T-cell (primary cell): Measurements from ENCODE around the gene MTARC1. TPM values are rescaled to one million over a fixed set of nuclear protein-coding genes. Genes with fewer than 3 reads are reported as not detected.

ENCODE experiments used
- ATAC-seq, 4 experiments: fragments of 200-7000 bp in 3 of 4; fragments of 150-1000 bp in 1 of 4; cut with Tn5 transposase; replicated peaks in 1 of 4; 1 replicate in 3 of 4; 2 replicates in 1 of 4; pipeline ENCODE4 v1.10.0; 2021; ENCODE audit warnings: moderate library complexity in 3 of 4, mild to moderate bottlenecking in 2 of 4, moderate number of reproducible peaks in 1 of 4
- CTCF ChIA-PET, 2 donors: fragments of 300-600 bp; sonication (Branson Sonifier 250); formaldehyde crosslinking; loops; one replicate each; lab custom pipeline; 2022; ENCODE audit warnings: antibody characterized with exemption in 2 of 2; lab: Charles Lee
- POLR2A ChIA-PET, 2 donors: fragments of 300-600 bp; sonication (Branson Sonifier 250); formaldehyde crosslinking; loops; one replicate each; lab custom pipeline; 2022; ENCODE audit warnings: antibody characterized with exemption in 2 of 2; lab: Charles Lee
- DNase-seq, 35 experiments: peaks; one replicate each; pipeline versions ENCODE4 v3.0.0 to v3.0.0-alpha.2; 2013 to 2023
- H3K27ac ChIP-seq: one replicate; pipeline ENCODE4 v1.5.1; 2013; ENCODE audit warnings: low read length
- H3K27me3 ChIP-seq, 2 experiments: replicated peaks in 1 of 2; 1 replicate in 1 of 2; 2 replicates in 1 of 2; pipeline versions ENCODE4 v1.6.1 to v1.7.0; 2013; ENCODE audit warnings: low read length in 1 of 2, mixed read lengths in 1 of 2; ENCODE audit not compliant: control insufficient read depth in 2 of 2, insufficient read depth in 2 of 2; ENCODE audit errors: extremely low read depth in 1 of 2
- H3K36me3 ChIP-seq, 2 donors: 1 replicate in 1 of 2; 2 replicates in 1 of 2; pipeline versions ENCODE4 v1.6.1 to v1.7.0; 2013; ENCODE audit warnings: low read length in 1 of 2; ENCODE audit not compliant: control insufficient read depth in 2 of 2, insufficient read depth in 1 of 2; ENCODE audit errors: extremely low read depth in 1 of 2
- H3K4me1 ChIP-seq, 2 experiments: 1 replicate in 1 of 2; 2 replicates in 1 of 2; pipeline versions ENCODE4 v1.6.1 to v1.7.0; 2013; ENCODE audit warnings: low read length in 2 of 2, mixed read lengths in 1 of 2; ENCODE audit not compliant: insufficient read depth in 2 of 2, control insufficient read depth in 1 of 2; ENCODE audit errors: extremely low read depth in 1 of 2
- H3K4me3 ChIP-seq, 2 donors: 1 replicate in 1 of 2; 2 replicates in 1 of 2; pipeline versions ENCODE4 v1.5.1 to v1.7.0; 2013; ENCODE audit warnings: mild to moderate bottlenecking in 2 of 2, low read length in 1 of 2, moderate library complexity in 1 of 2; ENCODE audit not compliant: control insufficient read depth in 1 of 2; ENCODE audit errors: extremely low read depth in 1 of 2
- H3K9me3 ChIP-seq: 2 replicates; pipeline ENCODE4 v1.7.0; 2013
- H3K27ac Mint-ChIP-seq, 2 donors: one replicate each; pipeline ENCODE4 v1.8.0; 2020 to 2021; ENCODE audit warnings: mild to moderate bottlenecking in 2 of 2, mixed read lengths in 2 of 2
- H3K27me3 Mint-ChIP-seq, 2 donors: one replicate each; pipeline ENCODE4 v1.8.0; 2021 to 2022; ENCODE audit warnings: mixed read lengths in 2 of 2
- H3K36me3 Mint-ChIP-seq: one replicate; pipeline ENCODE4 v1.8.0; 2021; ENCODE audit warnings: mixed read lengths
- H3K4me1 Mint-ChIP-seq, 3 donors: one replicate each; pipeline ENCODE4 v1.8.0; 2020 to 2022; ENCODE audit warnings: mixed read lengths in 3 of 3, mild to moderate bottlenecking in 1 of 3
- H3K4me3 Mint-ChIP-seq, 3 donors: one replicate each; pipeline ENCODE4 v1.8.0; 2020 to 2022; ENCODE audit warnings: mild to moderate bottlenecking in 3 of 3, mixed read lengths in 3 of 3, moderate library complexity in 3 of 3
- H3K9me3 Mint-ChIP-seq, 3 donors: one replicate each; pipeline ENCODE4 v1.8.0; 2020 to 2022; ENCODE audit warnings: mixed read lengths in 3 of 3
- WGBS: methylation state at CpG from one replicate; pipeline ENCODE4 v1.1.5; 2013; ENCODE audit warnings: missing lambda C conversion rate; ENCODE audit not compliant: insufficient coverage; 5-methylcytosine and 5-hydroxymethylcytosine counted together
- total RNA-seq, 35 experiments: library from RNA in 6 of 35; stranded (reverse) in 6 of 35; fragments of 120-200 nt in 1 of 35; gene quantifications; one replicate each; pipeline versions ENCODE4 v1.2.1 to v1.2.4 and lab custom pipeline; 2013 to 2026

The MTARC1 gene
- total RNA-seq, 5 donors from 2014 or later (not counting 1 experiment from before 2014, with no cell fraction given): 0.03 to 0.09 TPM; not detected in 3

GRCh38 chr1:220748089-220748934, 38.4 kb upstream of the MTARC1 start, which contains the start of gene MTARC2:
Gene MTARC2, plus strand, starts transcription at chr1:220748322. Its CDS starts 210 bp downstream, at chr1:220748532.
- DNase-seq: peak in 1 of 35 experiments; percentile 10
- 8% methylated on average over 66 of the region's 77 CpGs for WGBS
- peaks cover 52 to 62% of the 10 kb centered on the region in 2 donors for H3K27me3 Mint-ChIP-seq
- no peaks in the 10 kb centered on the region for H3K9me3 Mint-ChIP-seq
- no peak within 1 kb of the TSS for H3K27ac Mint-ChIP-seq
- Histone ChIP-seq H3K27me3 (peaks cover 2 to 48% of the 10 kb centered on the region in 2 experiments), H3K27ac (no peak within 1 kb of the TSS), H3K4me3 (peak within 1 kb of the TSS; percentile 21 to 33), H3K36me3 (no peaks in the 10 kb centered on the region), H3K4me1 (peaks cover 0 to 6% of the 10 kb centered on the region in 2 experiments), H3K9me3 (no peaks in the 10 kb centered on the region)
- H3K4me3 Mint-ChIP-seq: peak within 1 kb of the TSS; percentile 52 to 60 (median 56)
- ChIA-PET CTCF (no interaction called here), POLR2A (no interaction called here)
- peaks cover 0 to 9% (median 6%) of the 10 kb centered on the region in 3 donors for H3K4me1 Mint-ChIP-seq
- H3K36me3 Mint-ChIP-seq: peaks cover 3% of the 10 kb centered on the region
- ATAC-seq: peak; percentile 34 to 60 (median 56)

- H3K4me3 ChIP-seq: no peak overlapping the region
- peaks cover 52 to 62% of the 10 kb centered on the region in 2 donors for H3K27me3 Mint-ChIP-seq
- no peaks in the 10 kb centered on the region for H3K9me3 Mint-ChIP-seq
- peaks cover 2 to 49% of the 10 kb centered on the region in 2 experiments for H3K27me3 ChIP-seq
- no peak for ATAC-seq
- no peak overlapping the region for H3K27ac ChIP-seq
- peaks cover 0 to 9% (median 6%) of the 10 kb centered on the region in 3 donors for H3K4me1 Mint-ChIP-seq
- DNase-seq: no peak
- H3K27ac Mint-ChIP-seq: no peak overlapping the region
- peaks cover 3% of the 10 kb centered on the region for H3K36me3 Mint-ChIP-seq
- H3K4me1 ChIP-seq: peaks cover 0 to 6% of the 10 kb centered on the region in 2 experiments
- CTCF ChIA-PET: no interaction called here
- peak overlapping the region; percentile 51 to 60 (median 56) for H3K4me3 Mint-ChIP-seq
- H3K9me3 ChIP-seq: no peaks in the 10 kb centered on the region
- WGBS: 0% methylated on average over 2 of the region's 3 CpGs
- POLR2A ChIA-PET: no interaction called here
- no peaks in the 10 kb centered on the region for H3K36me3 ChIP-seq
Observed at GRCh38 chr1:220748936-220749335, 37.8 kb upstream of the MTARC1 start.

- CTCF ChIA-PET: no interaction called here
- POLR2A ChIA-PET: no interaction called here
- no peak overlapping the region for H3K4me3 ChIP-seq
- H3K27me3 ChIP-seq: peaks cover 2 to 49% of the 10 kb centered on the region in 2 experiments
- Mint-ChIP-seq H3K4me1 (peaks cover 0 to 9% (median 6%) of the 10 kb centered on the region in 3 donors), H3K36me3 (peaks cover 3% of the 10 kb centered on the region), H3K4me3 (no peak overlapping the region), H3K9me3 (no peaks in the 10 kb centered on the region), H3K27me3 (peaks cover 57 to 62% of the 10 kb centered on the region in 2 donors), H3K27ac (no peak overlapping the region)
- 50% methylated on average over 4 of the region's 6 CpGs for WGBS
- H3K27ac ChIP-seq: no peak overlapping the region
- H3K4me1 ChIP-seq: peaks cover 0 to 6% of the 10 kb centered on the region in 2 experiments
- no peak for ATAC-seq
- no peaks in the 10 kb centered on the region for H3K9me3 ChIP-seq
- H3K36me3 ChIP-seq: no peaks in the 10 kb centered on the region
- DNase-seq: no peak
Observed at GRCh38 chr1:220750131-220750515, 36.6 kb upstream of the MTARC1 start.

GRCh38 chr1:220751111-220751510, 35.6 kb upstream of the MTARC1 start:
- ATAC-seq (no peak), DNase-seq (no peak)
- POLR2A ChIA-PET: no interaction called here
- 80% methylated on average over 1 of the region's 2 CpGs for WGBS
- H3K4me3 ChIP-seq: no peak overlapping the region
- no peaks in the 10 kb centered on the region for H3K9me3 ChIP-seq
- no peaks in the 10 kb centered on the region for H3K36me3 ChIP-seq
- Mint-ChIP-seq H3K36me3 (no peaks in the 10 kb centered on the region), H3K4me1 (peaks cover 0 to 9% (median 6%) of the 10 kb centered on the region in 3 donors), H3K27ac (no peak overlapping the region), H3K9me3 (no peaks in the 10 kb centered on the region), H3K27me3 (peaks cover 56 to 61% of the 10 kb centered on the region in 2 donors), H3K4me3 (no peak overlapping the region)
- H3K27ac ChIP-seq: no peak overlapping the region
- peaks cover 2 to 48% of the 10 kb centered on the region in 2 experiments for H3K27me3 ChIP-seq
- CTCF ChIA-PET: interaction anchor here in 1 of 2 donors (0.5 kb wide), 1 partner anchor 440 kb away, joined by 3 read pairs; no protein-coding TSS in a partner anchor
- H3K4me1 ChIP-seq: peaks cover 0 to 6% of the 10 kb centered on the region in 2 experiments

GRCh38 chr1:220754212-220754917, 32.3 kb upstream of the MTARC1 start:
- H3K27me3 Mint-ChIP-seq: peaks cover 43% of the 10 kb centered on the region in 2 donors
- no peak overlapping the region for H3K27ac ChIP-seq
- DNase-seq (no peak), ATAC-seq (no peak)
- no peaks in the 10 kb centered on the region for H3K4me1 ChIP-seq
- peaks cover 0 to 22% of the 10 kb centered on the region in 2 experiments for H3K27me3 ChIP-seq
- no peaks in the 10 kb centered on the region for H3K4me1 Mint-ChIP-seq
- H3K36me3 Mint-ChIP-seq: no peaks in the 10 kb centered on the region
- no peak overlapping the region for H3K4me3 Mint-ChIP-seq
- WGBS: 44% methylated on average over 1 of the region's 6 CpGs
- ChIA-PET POLR2A (no interaction called here), CTCF (no interaction called here)
- no peaks in the 10 kb centered on the region for H3K9me3 ChIP-seq
- H3K36me3 ChIP-seq: no peaks in the 10 kb centered on the region
- no peak overlapping the region for H3K27ac Mint-ChIP-seq
- H3K4me3 ChIP-seq: no peak overlapping the region
- no peaks in the 10 kb centered on the region for H3K9me3 Mint-ChIP-seq

DNA sequence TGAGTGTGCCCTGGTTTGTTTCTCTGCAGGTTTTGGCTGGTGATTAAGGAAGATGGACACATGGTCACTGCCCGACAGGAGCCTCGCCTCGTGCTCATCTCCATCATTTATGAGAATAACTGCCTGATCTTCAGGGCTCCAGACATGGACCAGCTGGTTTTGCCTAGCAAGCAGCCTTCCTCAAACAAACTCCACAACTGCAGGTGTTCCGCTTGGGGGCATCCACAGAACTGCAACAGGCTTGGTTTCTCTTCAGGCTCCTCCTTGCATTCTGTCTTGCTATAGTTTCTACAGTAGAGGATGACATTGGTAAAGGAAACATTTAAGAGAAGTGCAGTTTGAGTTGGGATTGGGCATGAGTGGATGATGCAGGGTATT, 31.8 kb upstream of the MTARC1 start:
- no peaks in the 10 kb centered on the region for H3K4me1 ChIP-seq
- 82% methylated on average over 3 of the region's 4 CpGs for WGBS
- no peak overlapping the region for H3K4me3 Mint-ChIP-seq
- CTCF ChIA-PET: no interaction called here
- H3K27ac ChIP-seq: no peak overlapping the region
- no peaks in the 10 kb centered on the region for H3K4me1 Mint-ChIP-seq
- no peak overlapping the region for H3K4me3 ChIP-seq
- H3K27me3 ChIP-seq: peaks cover 0 to 20% of the 10 kb centered on the region in 2 experiments
- H3K36me3 ChIP-seq: no peaks in the 10 kb centered on the region
- H3K36me3 Mint-ChIP-seq: no peaks in the 10 kb centered on the region
- no peaks in the 10 kb centered on the region for H3K9me3 ChIP-seq
- H3K9me3 Mint-ChIP-seq: no peaks in the 10 kb centered on the region
- H3K27ac Mint-ChIP-seq: no peak overlapping the region
- H3K27me3 Mint-ChIP-seq: peaks cover 40 to 42% of the 10 kb centered on the region in 2 donors
- POLR2A ChIA-PET: no interaction called here
- DNase-seq (no peak), ATAC-seq (no peak)
